ENCODE results near the gene ZCRB1.
"Not testable (repeated sequence)": the region's sequence is repeated elsewhere in the genome, so short reads cannot be mapped to it uniquely, and the experiment has no call there.

The ZCRB1 gene

DNA sequence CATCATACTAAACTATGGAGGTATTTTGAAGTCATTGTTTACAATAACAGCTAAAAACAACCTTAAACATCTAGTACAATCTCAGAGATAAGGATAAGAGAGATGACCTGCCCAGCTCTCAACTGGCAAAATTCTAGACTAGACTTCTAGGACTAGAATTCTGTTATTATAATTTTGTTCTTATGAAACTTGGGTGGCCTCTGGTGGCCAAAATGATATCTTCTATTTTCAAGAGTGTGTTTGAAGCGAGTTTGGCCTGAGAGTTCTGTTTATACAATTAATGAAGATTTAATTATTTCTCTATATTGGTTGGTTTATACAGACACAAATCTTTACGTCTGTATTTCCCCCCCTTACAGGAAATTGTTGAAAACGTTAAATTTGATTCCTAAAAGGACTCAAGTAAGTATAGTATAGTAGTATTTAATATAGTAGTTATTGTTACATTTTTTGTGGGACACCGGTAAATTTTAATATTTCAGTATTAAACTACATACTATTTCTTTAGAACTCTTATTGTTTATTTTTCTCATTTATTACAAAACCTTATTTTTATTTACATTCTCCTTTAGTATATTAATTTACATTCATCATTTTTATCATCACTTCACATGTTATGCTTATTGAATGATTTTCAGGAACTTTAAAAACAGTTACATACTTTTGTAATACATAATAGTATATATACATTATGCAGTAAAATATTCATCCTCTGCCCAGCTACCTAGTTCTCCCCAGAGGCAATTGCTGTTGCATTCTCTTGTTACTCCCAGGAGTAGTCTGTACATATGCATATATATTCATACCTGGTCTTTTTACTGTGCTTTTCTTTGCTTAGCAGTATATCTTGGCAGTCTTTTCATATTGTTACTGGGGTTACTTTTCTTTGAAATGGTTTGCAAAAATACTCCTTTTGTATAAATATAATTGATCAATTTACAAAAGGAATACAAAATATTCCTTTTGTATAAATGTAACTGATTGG lies 6.7 kb upstream of the ZCRB1 start:
- Histone ChIP-seq H3K4me3 (no peak overlapping the region), H3K27ac (no peak overlapping the region)

DNA sequence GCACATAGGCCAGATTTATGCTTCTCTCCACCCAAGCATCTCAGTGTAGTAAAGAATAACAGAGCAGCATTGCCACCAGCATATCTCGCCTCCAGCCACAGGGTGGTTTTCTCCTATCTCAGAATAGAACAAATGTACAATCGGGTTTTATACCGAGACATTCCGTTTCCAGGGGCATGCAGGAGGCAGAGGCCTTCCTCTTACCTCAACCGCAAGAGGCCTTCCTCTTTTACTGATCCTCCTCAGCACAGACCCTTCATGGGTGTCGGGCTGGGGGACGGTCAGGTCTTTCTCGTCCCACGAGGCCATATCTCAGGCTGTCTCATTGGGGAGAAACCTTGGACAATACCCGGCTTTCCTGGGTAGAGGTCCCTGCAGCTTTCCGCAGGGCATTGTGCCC lies 4.2 kb upstream of the ZCRB1 start:
- H3K27ac ChIP-seq, H3K4me3 ChIP-seq: not testable (repeated sequence)

DNA sequence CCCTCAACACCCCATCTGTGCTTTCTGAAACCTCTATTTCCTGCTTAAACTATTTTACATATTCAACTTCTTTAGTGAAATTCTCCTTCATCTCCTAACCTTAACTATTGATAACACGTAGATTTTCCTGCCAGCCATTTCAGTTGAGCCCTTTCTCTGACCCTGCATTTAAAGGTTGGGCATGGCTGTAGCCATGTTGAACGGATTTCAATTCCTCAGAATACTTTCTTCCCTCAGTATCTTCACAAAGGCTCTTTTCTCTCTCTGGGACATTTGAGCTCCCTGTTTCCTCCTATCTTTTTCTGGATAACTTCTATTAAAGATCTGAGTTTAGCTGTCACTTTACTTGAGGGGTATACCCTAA lies 1.3 kb upstream of the ZCRB1 start:
- Histone ChIP-seq H3K4me3 (peak overlapping the region; percentile 55 to 88 (median 73)), H3K27ac (peak overlapping the region in 15 of 21 experiments; percentile 50 to 96 (median 87))

DNA sequence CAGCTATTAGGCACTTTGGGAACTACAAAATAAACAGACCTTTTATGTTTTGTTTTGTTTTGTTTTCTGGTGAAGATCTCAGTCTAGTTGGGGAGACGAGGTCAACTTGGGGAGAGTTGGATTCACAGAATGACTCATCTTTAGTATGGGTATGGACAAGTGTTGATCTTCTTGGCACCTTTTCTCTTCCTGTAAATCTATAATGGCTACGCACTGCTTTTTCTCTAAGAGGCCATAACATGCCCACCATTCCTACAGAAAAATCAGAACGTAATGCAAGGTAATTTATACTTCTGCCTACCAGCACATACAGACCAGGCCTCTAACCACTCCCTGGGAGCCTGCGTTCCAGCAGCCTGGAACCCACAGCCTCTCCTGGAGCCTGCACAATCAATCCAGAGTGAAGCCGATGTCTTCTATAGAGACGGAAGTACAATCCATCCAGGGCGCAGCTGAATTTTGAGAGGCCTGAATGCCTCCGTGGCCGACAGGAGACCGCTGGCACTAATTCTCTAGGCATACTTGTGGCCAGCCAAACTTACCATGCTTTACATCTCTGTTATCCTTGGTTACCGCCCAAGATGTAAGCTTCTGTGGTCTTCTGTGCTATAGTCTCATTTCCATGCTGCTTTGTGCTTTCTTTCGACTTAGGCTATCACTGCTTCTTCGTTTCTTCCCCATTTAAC lies 790 bp upstream of the ZCRB1 start:
- Histone ChIP-seq H3K27ac (peak overlapping the region in 20 of 21 experiments; percentile 60 to 96 (median 86)), H3K4me3 (peak overlapping the region; percentile 55 to 88 (median 73))

DNA sequence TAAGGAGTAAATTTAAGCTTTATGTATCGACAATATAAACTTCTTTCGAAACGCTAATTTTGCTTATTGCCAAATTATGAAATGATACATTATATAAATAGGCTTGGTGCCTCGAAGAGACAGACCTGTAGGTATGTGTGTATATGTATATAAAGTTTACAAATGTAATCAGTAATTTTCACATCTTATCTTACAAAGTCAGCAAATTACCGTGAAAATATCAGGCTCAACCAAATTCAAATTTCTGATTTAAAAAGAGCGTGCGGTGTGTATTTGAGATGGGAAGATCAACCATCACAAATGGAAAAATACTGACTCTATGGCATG lies 605 bp downstream of the ZCRB1 start:
- Histone ChIP-seq H3K4me3 (peak overlapping the region; percentile 55 to 88 (median 73)), H3K27ac (peak overlapping the region; percentile 60 to 96 (median 86))

DNA sequence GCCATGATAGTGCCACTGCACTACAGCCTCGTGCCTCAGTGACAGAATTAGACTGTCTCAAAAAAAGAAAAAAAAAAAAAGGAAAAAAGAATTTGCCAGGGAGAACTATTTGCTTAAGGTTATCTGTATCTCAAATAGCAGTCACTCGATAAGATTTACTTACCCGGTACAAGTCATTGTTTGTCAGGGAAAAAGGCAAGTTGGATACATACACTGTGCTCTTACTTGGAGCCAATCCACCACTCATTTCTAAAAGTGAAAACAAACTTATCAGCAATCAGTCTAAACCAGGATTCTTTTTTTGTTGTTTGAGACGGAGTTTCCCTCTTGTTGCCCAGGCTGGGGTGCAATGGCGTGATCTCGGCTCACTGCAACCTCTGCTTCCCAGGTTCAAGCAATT lies 2.0 kb downstream of the ZCRB1 start:
- no peak overlapping the region for H3K4me3 ChIP-seq
- no peak overlapping the region for H3K27ac ChIP-seq

DNA sequence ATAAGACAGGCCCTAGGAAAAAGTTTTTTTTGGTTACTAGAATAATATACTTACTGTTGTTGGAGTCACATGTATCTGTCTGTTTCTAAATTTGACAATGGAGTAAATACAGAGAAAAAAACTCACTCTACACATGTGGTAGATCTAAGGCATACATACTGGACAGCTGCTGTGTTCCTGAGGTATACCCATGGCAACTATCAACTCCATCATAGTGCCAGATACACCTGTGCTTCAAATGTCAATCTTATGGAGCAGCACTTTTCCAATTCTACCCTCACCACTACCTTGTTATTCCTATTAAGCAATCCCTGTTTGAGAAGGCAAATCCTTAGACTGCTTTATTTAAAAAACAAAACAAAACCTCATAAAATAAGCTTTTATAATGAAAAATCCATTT lies 3.3 kb downstream of the ZCRB1 start:
- Histone ChIP-seq H3K27ac (no peak overlapping the region), H3K4me3 (no peak overlapping the region)

DNA sequence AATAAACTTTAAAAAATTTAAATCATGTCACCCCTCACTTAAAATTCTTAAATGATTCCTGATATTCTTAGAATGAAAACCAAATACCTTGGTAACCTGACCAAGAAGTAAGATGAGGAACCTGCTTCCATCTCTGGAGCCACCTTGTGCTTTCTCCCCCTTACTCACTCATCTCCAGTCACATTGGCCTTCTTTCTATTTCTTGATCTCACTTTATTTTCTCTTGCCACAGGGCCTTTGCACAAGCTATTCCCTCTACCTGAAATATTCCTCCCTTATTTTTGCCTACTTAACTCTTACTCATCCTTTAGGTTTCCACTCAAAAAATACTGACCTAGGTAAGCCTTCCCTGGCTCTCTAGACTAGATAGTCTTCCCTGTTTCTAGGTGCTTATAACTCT lies 5.1 kb downstream of the ZCRB1 start:
- Histone ChIP-seq H3K4me3 (no peak overlapping the region), H3K27ac (no peak overlapping the region)

DNA sequence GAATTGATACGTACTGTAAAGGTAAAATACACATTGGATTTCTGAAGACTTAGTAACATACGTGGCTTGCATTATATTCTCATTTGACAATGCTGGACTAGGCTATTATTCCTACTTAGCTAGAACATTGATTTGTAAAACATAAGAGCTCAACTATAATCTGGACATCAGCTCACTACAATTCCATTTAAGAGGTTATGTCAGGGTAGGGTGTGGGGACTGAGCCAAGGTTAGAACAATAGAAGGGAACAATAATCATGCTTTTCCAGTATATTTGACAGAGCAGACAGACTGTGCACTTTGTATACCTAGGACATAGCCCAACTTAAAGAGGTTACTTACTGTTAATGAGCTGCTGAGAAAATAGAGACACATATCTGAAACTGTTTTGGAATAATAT lies 10.8 kb downstream of the ZCRB1 start:
- Histone ChIP-seq H3K4me3 (no peak overlapping the region), H3K27ac (no peak overlapping the region)

DNA sequence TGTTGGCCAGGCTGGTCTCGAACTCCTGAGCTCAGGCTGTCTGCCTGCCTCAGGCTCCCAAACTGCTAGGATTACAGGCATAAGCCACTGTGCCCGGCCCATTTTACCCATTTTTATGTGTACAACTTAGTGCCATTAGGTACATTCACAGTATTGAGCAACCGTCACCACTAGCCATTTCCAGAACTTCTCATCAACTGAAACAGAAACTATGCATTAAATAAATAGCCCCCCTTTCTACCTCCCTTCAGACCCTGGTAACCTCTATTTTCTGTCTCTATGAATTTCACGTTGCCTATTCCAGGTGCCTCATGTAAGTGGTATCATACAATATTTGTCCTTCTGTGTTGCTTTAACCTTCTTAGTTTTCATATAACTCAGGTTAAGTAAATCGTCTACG lies 15.9 kb downstream of the ZCRB1 start:
- no peak overlapping the region for H3K27ac ChIP-seq
- H3K4me3 ChIP-seq = no peak overlapping the region

DNA sequence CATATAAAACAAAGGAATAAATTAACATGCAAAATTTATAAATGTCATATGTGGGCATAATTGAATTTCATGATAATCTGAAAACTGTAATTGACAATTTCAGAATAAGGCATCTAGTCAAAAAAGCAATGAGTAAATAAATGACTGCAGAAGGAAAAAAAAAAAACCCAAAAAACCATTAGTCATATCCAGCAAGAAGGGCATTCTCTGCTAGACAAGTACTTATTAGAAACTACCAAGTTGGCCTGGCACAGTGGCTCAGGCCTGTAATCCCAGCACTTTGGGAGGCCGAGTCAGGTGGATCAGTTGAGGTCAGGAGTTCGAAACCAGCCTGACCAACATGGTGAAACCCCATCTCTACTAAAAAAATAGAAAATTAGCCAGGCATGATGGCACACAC lies 17.5 kb downstream of the ZCRB1 start:
- H3K4me3 ChIP-seq = no peak overlapping the region
- H3K27ac ChIP-seq = no peak overlapping the region

DNA sequence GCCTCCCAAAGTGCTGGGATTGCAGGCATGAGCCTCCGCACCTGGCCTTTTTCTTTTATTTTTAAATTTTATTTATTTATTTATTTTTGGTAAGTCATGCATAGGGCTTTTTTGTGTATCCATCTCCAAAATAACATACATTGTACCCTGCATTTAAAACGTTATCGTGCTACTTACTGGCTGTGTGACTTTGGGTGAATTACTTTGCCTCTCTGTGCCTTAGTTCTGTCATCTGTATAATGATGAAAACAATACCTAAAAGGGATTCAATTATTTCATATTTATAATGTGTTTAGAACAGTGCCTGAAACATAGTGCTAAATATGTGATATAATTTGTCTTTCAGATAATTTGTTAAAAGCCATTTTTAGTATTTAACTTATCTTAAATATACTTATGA lies 19.6 kb downstream of the ZCRB1 start:
- Histone ChIP-seq H3K4me3 (no peak overlapping the region), H3K27ac (no peak overlapping the region)

DNA sequence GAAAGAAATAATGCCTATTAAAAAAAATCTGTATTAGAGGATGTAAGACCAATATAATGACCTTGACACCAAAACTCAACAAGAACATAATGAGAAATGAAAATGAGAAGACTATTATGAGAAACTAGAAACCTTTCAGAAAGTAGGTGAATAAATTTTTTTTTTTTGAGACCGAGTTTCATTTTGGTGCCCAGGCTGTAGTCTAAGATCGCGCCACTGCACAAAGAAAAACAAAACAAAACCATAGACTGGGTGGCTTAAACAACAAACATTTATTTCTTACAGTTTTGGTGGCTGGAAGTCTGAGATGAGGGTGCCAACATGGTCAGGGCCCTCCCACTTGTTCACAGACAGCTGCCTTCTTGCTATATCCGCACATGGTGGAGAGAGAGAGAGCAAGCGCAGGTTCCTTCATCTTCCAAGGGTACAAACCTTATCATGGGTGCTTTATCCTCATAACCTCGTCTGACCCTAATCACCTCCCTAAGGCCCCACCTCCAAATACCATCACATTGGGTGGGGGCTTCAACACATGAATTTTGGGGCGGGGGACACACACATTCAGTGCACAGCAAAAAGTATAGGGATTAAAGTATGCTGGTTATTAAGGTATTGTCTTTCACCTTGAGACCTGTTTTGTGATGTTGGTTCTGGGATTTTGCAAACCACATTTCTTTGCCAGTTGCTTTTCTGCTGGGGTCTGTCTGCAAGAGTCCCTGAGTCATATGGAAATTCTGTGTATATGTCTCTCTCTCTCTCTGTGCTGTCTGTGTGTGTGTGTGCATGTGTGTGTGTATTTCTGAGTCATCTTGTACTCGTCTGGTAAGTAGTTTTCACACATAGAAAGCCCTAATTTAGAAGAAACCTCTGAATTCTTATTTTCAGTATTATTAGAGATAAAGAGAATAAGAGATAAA lies 26.2 kb downstream of the ZCRB1 start:
- H3K27ac ChIP-seq = no peak overlapping the region
- no peak overlapping the region for H3K4me3 ChIP-seq

DNA sequence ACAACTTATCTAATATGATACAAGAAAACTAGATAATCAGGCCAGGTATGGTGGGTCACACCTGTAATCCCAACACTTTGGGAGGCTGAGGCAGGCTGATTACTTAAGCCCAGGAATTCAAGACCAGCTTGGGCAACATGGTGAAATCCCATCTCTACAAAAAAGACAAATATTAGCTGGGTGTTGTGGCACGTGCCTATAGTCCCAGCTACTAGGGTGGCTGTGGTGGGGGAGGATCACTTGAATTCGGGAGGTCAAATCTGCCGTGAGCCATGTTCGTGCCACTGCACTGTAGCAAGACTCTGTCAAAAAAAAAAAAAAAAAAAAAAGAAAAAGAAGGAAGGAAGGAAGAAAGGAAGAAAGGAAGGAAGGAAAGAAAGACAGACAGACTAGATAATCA lies 27.0 kb downstream of the ZCRB1 start:
- H3K4me3 ChIP-seq = no peak overlapping the region
- no peak overlapping the region for H3K27ac ChIP-seq

DNA sequence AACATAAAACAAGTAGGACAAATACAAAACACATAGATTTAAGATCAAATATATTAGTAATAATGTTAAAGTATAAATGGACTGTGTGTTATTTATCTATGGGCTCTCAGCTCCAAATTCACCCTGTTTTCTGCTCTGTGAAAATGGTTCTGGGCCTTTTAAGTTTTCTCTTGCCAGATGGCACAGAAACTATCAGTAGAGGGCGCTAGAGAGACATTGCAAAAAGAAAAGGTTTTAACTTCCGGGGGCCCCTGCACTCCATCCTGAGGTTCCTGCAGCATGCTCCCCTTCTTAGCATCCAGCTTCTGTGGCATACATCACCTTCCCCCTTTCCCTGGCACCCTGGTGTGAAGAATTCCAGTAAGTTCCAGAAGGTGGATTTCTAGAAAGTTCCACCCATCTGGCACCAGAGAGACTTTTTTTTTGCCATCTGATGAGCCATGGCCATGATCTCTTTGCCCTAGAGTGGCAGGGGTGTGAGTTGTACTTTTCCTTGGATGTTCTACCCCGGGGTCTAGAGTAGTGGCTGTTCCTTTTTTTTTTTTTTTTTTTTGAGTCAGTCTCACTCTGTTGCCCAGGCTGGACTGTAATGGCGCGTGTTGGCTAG lies 29.3 kb downstream of the ZCRB1 start:
- Histone ChIP-seq H3K4me3 (no peak overlapping the region), H3K27ac (no peak overlapping the region)

DNA sequence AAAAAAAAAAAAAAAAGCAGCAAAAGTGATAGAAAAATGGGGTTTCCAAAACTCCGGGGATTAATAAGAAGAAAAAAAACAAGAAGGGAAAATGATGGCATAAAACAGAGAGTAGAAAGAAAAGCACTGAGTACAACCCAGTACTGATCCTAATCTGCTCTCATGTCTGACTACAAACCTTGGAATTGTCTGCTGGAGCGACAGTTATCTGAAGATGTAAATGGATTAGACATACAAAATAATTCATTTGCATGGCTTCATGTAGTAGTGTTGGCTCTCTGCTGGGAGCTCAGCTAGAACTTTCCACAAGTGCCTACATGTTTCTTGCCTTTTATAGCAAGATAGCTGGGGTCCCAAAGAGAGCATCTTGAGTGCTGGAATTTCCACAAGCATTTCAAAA lies 34.2 kb downstream of the ZCRB1 start:
- Histone ChIP-seq H3K4me3 (no peak overlapping the region), H3K27ac (no peak overlapping the region)

DNA sequence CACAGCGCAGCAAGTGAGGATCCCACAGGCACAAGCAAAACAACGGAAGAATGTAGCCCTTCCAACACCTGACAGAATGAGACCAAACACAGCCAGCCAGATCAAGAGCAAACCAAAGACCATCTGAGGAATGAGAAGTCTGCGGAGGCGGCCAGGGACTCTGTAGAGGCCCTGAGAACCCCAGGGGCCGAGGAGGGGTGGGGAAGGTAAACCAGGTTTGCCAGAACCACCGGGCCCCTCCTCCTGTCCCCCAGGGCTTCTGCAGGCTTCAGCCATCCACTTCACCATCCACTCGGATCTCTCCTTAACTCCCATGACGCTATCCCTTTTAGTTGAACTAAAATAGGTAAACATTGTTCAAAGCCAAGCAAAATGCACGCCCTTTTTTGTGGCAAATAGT lies 37.4 kb downstream of the ZCRB1 start:
- Histone ChIP-seq H3K4me3 (no peak overlapping the region), H3K27ac (no peak overlapping the region)

DNA sequence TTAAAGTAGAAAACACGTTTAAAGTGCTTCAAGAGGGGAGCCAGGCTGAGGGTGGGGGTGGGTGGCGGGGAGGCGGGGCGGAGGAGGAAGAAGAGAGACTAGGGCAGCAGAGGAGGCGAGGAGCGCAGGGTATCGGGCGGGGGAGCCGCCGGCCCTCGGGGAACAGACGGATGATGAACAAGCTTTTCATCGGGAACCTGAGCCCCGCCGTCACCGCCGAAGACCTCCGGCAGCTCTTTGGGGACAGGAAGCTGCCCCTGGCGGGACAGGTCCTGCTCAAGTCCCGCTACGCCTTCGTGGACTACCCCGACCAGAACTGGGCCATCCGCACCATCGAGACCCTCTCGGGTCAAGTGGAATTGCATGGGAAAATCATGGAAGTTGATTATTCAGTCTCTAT lies 39.2 kb downstream of the ZCRB1 start:
- Histone ChIP-seq H3K27ac (no peak overlapping the region), H3K4me3 (no peak overlapping the region)

DNA sequence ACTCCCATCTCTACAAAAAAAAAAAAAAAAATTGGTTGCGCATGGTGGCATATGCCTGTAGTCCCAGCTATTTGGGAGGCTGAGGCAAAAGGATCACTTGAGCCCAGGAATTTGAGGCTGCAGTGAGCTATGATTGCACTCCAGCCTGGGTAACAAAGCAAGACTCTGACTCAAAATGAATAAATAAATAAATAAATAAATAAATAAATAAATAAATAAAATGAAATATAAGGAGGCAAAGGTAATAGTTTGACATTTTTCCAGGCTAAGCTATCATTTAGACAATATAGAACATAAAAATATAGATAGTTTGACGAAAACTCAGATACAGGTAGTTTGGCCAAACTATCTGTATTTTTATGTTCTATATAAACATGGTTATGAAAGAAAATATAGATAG lies 40.5 kb downstream of the ZCRB1 start:
- no peak overlapping the region for H3K27ac ChIP-seq
- no peak overlapping the region for H3K4me3 ChIP-seq

DNA sequence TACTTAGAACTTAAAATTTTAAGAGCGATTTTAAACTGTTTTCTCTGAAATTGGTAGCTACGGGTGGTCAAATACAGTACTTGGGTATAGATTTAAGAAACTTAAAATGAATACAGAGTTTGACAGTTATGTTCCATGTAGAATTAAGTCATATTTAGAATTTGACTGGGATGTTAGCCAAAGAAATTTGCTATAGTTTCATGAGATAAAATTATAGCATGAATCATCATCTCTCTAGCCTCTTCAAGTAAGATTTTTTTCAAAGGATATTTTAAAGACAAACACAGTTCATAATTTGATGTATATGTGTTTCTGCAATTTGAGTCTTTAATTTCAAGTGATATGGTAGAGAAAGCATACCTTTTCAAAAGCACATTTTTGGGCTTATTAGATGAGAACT lies 41.0 kb downstream of the ZCRB1 start:
- Histone ChIP-seq H3K4me3 (no peak overlapping the region), H3K27ac (no peak overlapping the region)

Measured in skin epidermis (tissue), 12 donors.